B cell (primary cell): ENCODE measurements around the gene TP53BP1. TPM values are rescaled to one million over a fixed set of nuclear protein-coding genes. Genes with fewer than 3 reads are reported as not detected.

ENCODE experiments used
- ATAC-seq: fragments of 200-7000 bp; cut with Tn5 transposase; one replicate; pipeline ENCODE4 v1.10.0; 2021; ENCODE audit warnings: low read depth, mild to moderate bottlenecking, moderate number of reproducible peaks, moderate library complexity
- CTCF ChIA-PET: fragments of 350-600 bp; sonication (Branson Sonifier 250); formaldehyde crosslinking; loops from one replicate; lab custom pipeline; 2021; ENCODE audit warnings: antibody characterized with exemption, inconsistent platforms; lab: Charles Lee
- POLR2A ChIA-PET: fragments of 350-600 bp; sonication (Branson Sonifier 250); formaldehyde crosslinking; loops from one replicate; lab custom pipeline; 2021; ENCODE audit warnings: antibody characterized with exemption; lab: Charles Lee
- DNase-seq: peaks from one replicate; pipeline ENCODE4 v3.0.0; 2013
- H2AFZ ChIP-seq: 2 replicates; pipeline ENCODE4 v1.6.1; 2012; ENCODE audit warnings: mild to moderate bottlenecking, low read depth, low read length; ENCODE audit not compliant: insufficient read depth, poor library complexity, severe bottlenecking
- H3K27ac ChIP-seq, 2 donors: 1 replicate in 1 of 2; 2 replicates in 1 of 2; pipeline ENCODE4 v1.5.1; 2012 to 2013; ENCODE audit warnings: low read length in 2 of 2, mild to moderate bottlenecking in 2 of 2, moderate library complexity in 1 of 2
- H3K27me3 ChIP-seq, 4 experiments: fragments of 200-600 bp in 1 of 4; sonication (generic) in 1 of 4; replicated peaks in 1 of 4; 1 replicate in 2 of 4; 2 replicates in 2 of 4; pipeline versions ENCODE4 v1.6.1 to v1.7.0; 2013 to 2016; ENCODE audit warnings: low read length in 3 of 4, mild to moderate bottlenecking in 2 of 4, mixed read lengths in 1 of 4, moderate library complexity in 1 of 4; ENCODE audit not compliant: insufficient read depth in 4 of 4, control insufficient read depth in 3 of 4; ENCODE audit errors: control extremely low read depth in 1 of 4
- H3K36me3 ChIP-seq, 2 experiments: replicated peaks in 1 of 2; 1 replicate in 1 of 2; 2 replicates in 1 of 2; pipeline versions ENCODE4 v1.6.1 to v1.7.1; 2013; ENCODE audit warnings: low read length in 1 of 2; ENCODE audit not compliant: insufficient read depth in 2 of 2, control insufficient read depth in 1 of 2; ENCODE audit errors: control extremely low read depth in 1 of 2, extremely low read depth in 1 of 2
- H3K4me1 ChIP-seq, 2 donors: fragments of 200-600 bp in 1 of 2; sonication (generic) in 1 of 2; 1 replicate in 1 of 2; 2 replicates in 1 of 2; pipeline versions ENCODE4 v1.5.1 to v1.6.1; 2013 to 2017; ENCODE audit warnings: low read length in 2 of 2; ENCODE audit not compliant: control insufficient read depth in 2 of 2, insufficient read depth in 2 of 2
- H3K4me2 ChIP-seq: replicated peaks from 2 replicates; pipeline ENCODE3; 2012; ENCODE audit warnings: mild to moderate bottlenecking, low read depth, low read length; ENCODE audit not compliant: poor library complexity, severe bottlenecking
- H3K4me3 ChIP-seq, 5 experiments: fragments of 200-600 bp in 1 of 5; sonication (generic) in 1 of 5; 1 replicate in 3 of 5; 2 replicates in 2 of 5; pipeline versions ENCODE4 v1.5.1 to v1.7.0; 2011 to 2016; ENCODE audit warnings: low read length in 4 of 5, mild to moderate bottlenecking in 4 of 5, low read depth in 2 of 5, control low read depth in 1 of 5, moderate library complexity in 1 of 5; ENCODE audit not compliant: insufficient read depth in 1 of 5; ENCODE audit errors: control extremely low read depth in 1 of 5, extremely low read depth in 1 of 5
- H3K79me2 ChIP-seq: fragments of 200-600 bp; sonication (generic); one replicate; pipeline ENCODE4 v1.6.0; 2016; ENCODE audit warnings: low read length; ENCODE audit not compliant: control insufficient read depth, insufficient read depth
- H3K9ac ChIP-seq: fragments of 200-600 bp; sonication (generic); 2 replicates; pipeline ENCODE4 v1.6.1; 2017; ENCODE audit warnings: mild to moderate bottlenecking, low read length, moderate library complexity
- H3K9me3 ChIP-seq, 3 donors: one replicate each; pipeline versions ENCODE4 v1.6.1 to v1.7.1; 2013; ENCODE audit warnings: low read length in 2 of 3; ENCODE audit not compliant: control insufficient read depth in 2 of 3, insufficient read depth in 1 of 3; ENCODE audit errors: control extremely low read depth in 1 of 3
- H4K20me1 ChIP-seq: 2 replicates; pipeline ENCODE4 v1.6.0; 2012; ENCODE audit warnings: mild to moderate bottlenecking, low read length; ENCODE audit not compliant: insufficient read depth, control insufficient read depth, poor library complexity, severe bottlenecking
- H3K27ac Mint-ChIP-seq: one replicate; pipeline ENCODE4 v1.8.0; 2021; ENCODE audit warnings: mixed read lengths
- H3K27me3 Mint-ChIP-seq: one replicate; pipeline ENCODE4 v1.8.0; 2021; ENCODE audit warnings: mixed read lengths
- H3K4me1 Mint-ChIP-seq: one replicate; pipeline ENCODE4 v1.8.0; 2021; ENCODE audit warnings: mixed read lengths
- H3K4me3 Mint-ChIP-seq: one replicate; pipeline ENCODE4 v1.8.0; 2021; ENCODE audit warnings: mixed read lengths
- H3K9me3 Mint-ChIP-seq: one replicate; pipeline ENCODE4 v1.8.0; 2022; ENCODE audit warnings: mixed read lengths; ENCODE audit not compliant: insufficient read depth
- EZH2 ChIP-seq: IDR thresholded peaks from 2 replicates; pipeline ENCODE4 v1.6.1; 2012; ENCODE audit warnings: borderline replicate concordance, low read depth, mild to moderate bottlenecking, moderate library complexity, low read length; ENCODE audit not compliant: insufficient read depth, poor library complexity, severe bottlenecking
- WGBS: methylation state at CpG from one replicate; pipeline ENCODE4 v1.1.5; 2013; ENCODE audit warnings: missing lambda C conversion rate; ENCODE audit not compliant: insufficient coverage; 5-methylcytosine and 5-hydroxymethylcytosine counted together
- intact Hi-C: fragments of 100-400 bp; cut with micrococcal nuclease; formaldehyde crosslinking; loops from one replicate; pipeline ENCODE4 v1.10.0; 2022
- polyA plus RNA-seq: library from polyadenylated mRNA; depleted of rRNA; stranded (reverse); fragments of >200 nt; gene quantifications from 2 replicates; pipeline ENCODE4 v1.2.3, GENCODE V29; 2012
- total RNA-seq, 2 donors: library from RNA; stranded (reverse); fragments of 120-200 nt in 1 of 2; gene quantifications; 1 replicate in 1 of 2; 2 replicates in 1 of 2; pipeline versions ENCODE4 v1.2.3 to v1.2.4, GENCODE V29; 2013 to 2022
- TF ChIP-seq, protein P1 (sequence below): fragments of 200-600 bp; IDR thresholded peaks from one replicate; pipeline ENCODE4 v1.8.0; 2022; ENCODE audit warnings: antibody characterized with exemption, mild to moderate bottlenecking

Gene TP53BP1
- total and polyA plus RNA-seq, 2 donors (not counting 1 experiment from before 2014, with no cell fraction given) = 13.1 to 70.5 TPM

DNA sequence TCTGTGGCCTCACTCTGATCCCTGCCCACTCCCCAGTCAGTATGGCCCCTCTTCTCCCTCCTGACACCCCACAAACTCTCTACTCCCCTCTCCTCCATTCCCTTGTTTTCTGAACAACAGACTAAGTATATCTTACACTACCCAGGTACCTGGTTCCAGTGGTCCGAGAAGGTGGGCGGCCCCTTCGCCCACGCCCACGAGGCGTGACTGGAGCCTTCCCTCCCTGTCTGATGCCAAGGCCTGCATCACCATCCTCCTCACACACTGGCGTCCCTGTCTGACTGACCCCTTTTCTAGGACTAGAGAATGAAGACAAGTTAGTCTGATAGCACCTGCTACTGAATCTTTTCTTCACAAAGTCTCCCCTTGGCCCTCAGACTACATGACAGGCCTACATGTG is 72.1 kb downstream of the TP53BP1 start:
- intact Hi-C loops = no loop called here
- WGBS = 100% methylated on average over 6 of the region's 7 CpGs
- no peaks in the 10 kb centered on the region for H3K4me1 ChIP-seq
- H3K4me3 Mint-ChIP-seq = no peak overlapping the region
- POLR2A ChIA-PET = no interaction called here
- no peak for TF ChIP-seq EZH2
- TF ChIP-seq, protein P1, sequence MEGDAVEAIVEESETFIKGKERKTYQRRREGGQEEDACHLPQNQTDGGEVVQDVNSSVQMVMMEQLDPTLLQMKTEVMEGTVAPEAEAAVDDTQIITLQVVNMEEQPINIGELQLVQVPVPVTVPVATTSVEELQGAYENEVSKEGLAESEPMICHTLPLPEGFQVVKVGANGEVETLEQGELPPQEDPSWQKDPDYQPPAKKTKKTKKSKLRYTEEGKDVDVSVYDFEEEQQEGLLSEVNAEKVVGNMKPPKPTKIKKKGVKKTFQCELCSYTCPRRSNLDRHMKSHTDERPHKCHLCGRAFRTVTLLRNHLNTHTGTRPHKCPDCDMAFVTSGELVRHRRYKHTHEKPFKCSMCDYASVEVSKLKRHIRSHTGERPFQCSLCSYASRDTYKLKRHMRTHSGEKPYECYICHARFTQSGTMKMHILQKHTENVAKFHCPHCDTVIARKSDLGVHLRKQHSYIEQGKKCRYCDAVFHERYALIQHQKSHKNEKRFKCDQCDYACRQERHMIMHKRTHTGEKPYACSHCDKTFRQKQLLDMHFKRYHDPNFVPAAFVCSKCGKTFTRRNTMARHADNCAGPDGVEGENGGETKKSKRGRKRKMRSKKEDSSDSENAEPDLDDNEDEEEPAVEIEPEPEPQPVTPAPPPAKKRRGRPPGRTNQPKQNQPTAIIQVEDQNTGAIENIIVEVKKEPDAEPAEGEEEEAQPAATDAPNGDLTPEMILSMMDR = no peak
- H3K4me3 ChIP-seq = no peak overlapping the region
- H2AFZ ChIP-seq = no peak overlapping the region
- no peaks in the 10 kb centered on the region for H3K27me3 Mint-ChIP-seq
- no peaks in the 10 kb centered on the region for H4K20me1 ChIP-seq
- H3K9me3 ChIP-seq = no peaks in the 10 kb centered on the region
- CTCF ChIA-PET = no interaction called here
- H3K9me3 Mint-ChIP-seq = no peaks in the 10 kb centered on the region
- H3K79me2 ChIP-seq = no peaks in the 10 kb centered on the region
- H3K9ac ChIP-seq = no peak overlapping the region
- peaks cover 2 to 68% of the 10 kb centered on the region in 2 experiments for H3K36me3 ChIP-seq
- no peaks in the 10 kb centered on the region for H3K27me3 ChIP-seq
- no peak overlapping the region for H3K27ac Mint-ChIP-seq
- H3K27ac ChIP-seq = no peak overlapping the region
- no peaks in the 10 kb centered on the region for H3K4me1 Mint-ChIP-seq
- ATAC-seq (no peak), DNase-seq (no peak)
- H3K4me2 ChIP-seq = no peak overlapping the region

DNA sequence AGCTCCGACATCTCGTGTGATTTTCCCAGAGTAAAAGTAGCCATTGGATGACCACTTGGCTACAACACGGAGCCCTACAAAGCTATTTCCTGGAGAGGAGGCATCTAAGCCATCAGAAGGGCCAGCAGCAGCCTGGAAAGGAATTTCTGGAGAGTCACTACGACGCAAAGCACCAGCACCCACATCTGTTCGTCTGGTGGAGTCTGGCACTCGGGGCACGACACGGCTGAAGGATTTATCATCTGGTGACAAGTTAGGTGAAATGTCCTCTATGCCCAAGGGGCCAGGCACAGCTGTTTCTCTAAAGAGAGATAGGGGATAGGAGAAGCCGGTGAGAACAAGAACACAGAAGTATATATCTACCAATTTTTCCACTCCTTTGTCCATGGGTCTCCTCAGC is 72.5 kb downstream of the TP53BP1 start:
- H2AFZ ChIP-seq = no peak overlapping the region
- no peak for TF ChIP-seq EZH2
- TF ChIP-seq, protein P1 = no peak
- no peaks in the 10 kb centered on the region for H3K79me2 ChIP-seq
- ChIA-PET POLR2A (no interaction called here), CTCF (no interaction called here)
- H3K27ac Mint-ChIP-seq = no peak overlapping the region
- H3K27me3 Mint-ChIP-seq = no peaks in the 10 kb centered on the region
- no peaks in the 10 kb centered on the region for H3K4me1 ChIP-seq
- DNase-seq (no peak), ATAC-seq (no peak)
- H3K9ac ChIP-seq = no peak overlapping the region
- H3K4me3 ChIP-seq = no peak overlapping the region
- H3K4me2 ChIP-seq = no peak overlapping the region
- no peaks in the 10 kb centered on the region for H3K4me1 Mint-ChIP-seq
- no peaks in the 10 kb centered on the region for H4K20me1 ChIP-seq
- no peak overlapping the region for H3K27ac ChIP-seq
- no peaks in the 10 kb centered on the region for H3K9me3 Mint-ChIP-seq
- peaks cover 2 to 71% of the 10 kb centered on the region in 2 experiments for H3K36me3 ChIP-seq
- intact Hi-C loops = no loop called here
- 98% methylated on average over 3 of the region's 10 CpGs for WGBS
- H3K9me3 ChIP-seq = no peaks in the 10 kb centered on the region
- no peak overlapping the region for H3K4me3 Mint-ChIP-seq
- H3K27me3 ChIP-seq = no peaks in the 10 kb centered on the region
